Renal cortex interstitium (tissue), 11 donors: Measurements from ENCODE around the gene NDE1. TPM values are rescaled to one million over a fixed set of nuclear protein-coding genes. Genes with fewer than 3 reads are reported as not detected.

ENCODE experiments used
- DNase-seq, 11 donors: peaks; one replicate each; pipeline ENCODE4 v3.0.0-alpha.2; 2013; ENCODE audit warnings: low read depth in 9 of 11, low spot score in 4 of 11; ENCODE audit errors: extremely low read depth in 1 of 11
- polyA plus RNA-seq, 3 donors: library from polyadenylated mRNA; unstranded; fragments of 120-200 nt; gene quantifications; one replicate each; pipeline ENCODE4 v1.2.1, GENCODE V29; 2013; ENCODE audit not compliant: insufficient read length in 3 of 3

NDE1 gene
- polyA plus RNA-seq, 3 donors: 38.1 to 49.8 (median 43.1) TPM

DNA sequence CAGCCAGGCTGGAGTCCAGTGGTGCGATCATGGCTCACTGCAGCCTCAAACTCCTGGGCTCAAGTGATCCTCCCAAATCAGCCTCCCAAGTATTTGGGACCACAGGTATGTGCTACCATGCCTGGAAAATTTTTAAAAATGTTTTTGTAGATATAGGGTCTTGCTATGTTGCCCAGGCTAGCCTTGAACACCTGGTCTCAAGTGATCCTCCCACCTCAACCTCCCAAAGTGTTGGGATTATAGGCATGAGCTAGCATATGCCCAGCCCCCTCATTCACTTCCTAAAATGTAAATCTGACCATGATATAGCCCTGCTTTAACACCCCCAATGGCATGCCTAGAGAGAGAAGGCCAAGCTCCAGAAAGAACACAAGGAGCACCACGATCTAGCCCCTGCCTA is 98.6 kb downstream of the NDE1 start:
- no peak for DNase-seq

DNA sequence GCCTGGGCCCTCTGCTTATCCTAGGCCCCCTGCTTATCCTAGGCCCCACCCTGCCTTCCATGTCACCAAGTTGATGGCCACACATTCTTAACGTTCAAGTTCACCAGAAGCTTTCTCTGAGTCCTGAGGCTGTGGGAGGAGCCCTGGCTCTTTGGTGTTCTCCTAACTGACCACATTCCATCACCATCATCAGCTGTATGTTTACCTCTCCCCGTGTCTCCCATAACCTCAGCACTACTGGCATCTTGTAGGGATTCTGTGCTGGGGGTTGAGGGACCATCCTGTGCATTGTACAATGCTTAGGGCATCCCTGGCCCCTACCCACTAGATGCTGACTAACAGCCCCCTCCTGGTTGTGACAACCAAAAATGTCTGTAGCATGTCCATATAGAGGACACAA is 99.3 kb downstream of the NDE1 start:
- DNase-seq: no peak

DNA sequence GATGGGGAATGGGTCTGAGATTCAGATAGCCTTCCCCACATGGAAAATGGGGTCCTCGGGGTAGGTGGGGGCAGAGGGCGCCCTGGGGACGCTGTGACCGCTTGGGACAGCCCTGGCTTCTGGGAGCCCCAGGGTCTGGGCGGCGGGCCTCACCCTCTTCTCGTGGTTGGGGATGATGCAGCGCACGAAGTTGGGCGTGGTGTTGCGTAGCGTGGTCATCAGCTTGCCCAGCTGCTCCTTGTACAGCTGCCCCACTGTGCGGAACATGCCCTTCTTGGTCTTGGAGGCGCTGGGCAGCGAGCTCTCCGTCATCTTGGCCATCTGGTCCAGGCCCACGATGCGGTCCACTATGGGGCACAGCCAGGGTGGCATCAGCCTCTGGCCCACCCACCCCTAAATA is 99.9 kb downstream of the NDE1 start:
- DNase-seq: no peak

DNA sequence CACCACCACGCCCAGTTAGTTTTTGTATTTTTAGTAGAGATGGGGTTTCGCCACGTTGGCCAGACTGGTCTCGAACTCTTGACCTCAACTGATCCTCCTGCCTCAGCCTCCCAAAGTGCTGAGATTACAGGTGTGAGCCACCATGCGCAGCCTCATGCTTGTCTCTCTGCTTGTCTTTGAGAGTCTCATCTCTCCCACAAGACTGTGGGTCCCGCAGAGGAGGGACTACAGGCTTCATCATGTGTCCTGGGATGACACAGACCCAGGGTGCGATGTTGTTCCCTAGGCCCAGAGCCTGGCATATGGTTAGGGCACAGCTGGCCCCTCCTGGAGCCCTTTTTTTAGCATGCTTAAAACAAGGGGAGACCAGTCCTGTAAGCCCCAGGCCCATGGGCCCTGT is 101.9 kb downstream of the NDE1 start:
- no peak for DNase-seq

DNA sequence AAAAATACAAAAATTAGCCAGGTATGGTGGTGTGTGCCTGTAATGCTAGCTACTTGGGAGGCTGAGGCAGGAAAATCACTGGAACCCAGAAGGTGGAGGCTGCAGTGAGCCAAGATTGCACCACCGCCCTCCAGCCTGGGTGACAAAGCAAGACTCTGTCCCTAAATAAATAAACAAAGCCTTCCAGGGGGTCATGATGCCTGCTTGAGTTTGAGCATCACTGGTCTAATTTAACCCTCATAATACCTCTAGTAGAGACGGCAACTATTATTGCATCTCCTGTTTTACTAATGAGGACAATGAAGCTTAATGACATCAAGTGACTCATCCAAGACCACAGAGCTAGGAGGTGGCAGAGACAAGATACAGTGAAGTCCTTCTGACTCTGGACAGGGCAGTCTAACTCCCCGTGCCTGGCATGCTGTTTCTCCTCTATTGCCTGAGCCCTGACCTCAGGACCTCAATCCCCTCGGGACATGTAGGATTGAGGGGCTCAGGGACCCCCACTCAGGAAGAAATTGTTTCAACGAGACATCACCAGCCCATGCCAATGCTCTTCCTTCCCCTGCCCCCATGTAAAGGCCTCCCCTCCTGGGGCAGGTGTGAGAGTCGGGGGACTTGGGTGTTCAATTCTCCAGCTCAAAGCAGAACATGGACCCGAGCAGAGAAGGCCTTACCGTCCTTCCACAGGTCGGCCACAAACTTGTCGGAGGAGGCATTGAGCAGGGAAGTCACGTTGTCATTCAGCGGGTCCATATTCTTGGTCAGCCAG is 102.9 kb downstream of the NDE1 start:
- DNase-seq: no peak

DNA sequence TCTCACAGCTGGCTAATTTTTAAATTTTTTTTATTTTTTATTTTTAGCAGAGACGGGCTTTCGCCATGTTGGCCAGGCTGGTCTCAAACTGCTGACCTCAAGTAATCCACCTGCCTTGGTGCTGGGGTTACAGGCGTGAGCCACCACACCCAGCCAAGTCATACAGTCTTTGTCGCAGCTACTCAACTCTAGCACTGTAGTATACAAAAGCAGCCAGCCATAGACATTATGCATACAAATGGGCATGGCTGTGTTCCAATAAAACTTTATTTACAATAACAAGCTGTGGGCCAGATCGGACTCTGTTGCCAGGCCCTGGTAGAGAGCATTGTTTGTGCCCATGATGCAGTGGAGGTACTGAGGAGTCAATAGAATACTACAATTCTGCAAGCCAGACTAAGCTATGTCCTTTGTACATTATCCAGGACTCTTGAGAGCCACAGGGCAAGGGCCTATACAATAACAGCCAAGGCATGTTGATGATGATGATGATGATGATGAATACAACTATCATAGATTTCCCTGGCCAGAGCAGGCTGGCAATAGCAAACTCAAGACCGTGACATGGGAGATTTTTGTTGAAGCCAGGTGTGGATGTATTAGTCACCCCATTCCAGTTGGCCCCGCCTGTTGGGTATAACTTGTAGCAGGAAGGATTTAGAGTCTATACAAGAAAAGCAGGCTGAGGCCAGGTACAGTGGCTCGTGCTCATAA is 104.9 kb downstream of the NDE1 start:
- DNase-seq: no peak

DNA sequence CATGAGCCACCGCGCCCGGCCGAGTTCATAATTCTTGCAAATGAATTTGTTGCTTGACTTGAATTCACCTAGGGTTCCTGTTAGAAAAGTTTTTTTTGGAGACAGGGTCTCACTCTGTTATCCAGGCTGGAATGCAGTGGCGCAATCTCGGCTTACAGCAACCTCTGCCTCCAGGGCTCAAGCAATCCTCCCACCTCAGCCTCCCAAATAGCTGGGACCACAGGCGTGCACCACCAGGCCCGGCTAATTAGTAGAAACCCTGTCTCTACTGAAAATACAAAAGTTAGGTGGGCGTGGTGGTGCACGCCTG is 107.0 kb downstream of the NDE1 start:
- DNase-seq: no peak

DNA sequence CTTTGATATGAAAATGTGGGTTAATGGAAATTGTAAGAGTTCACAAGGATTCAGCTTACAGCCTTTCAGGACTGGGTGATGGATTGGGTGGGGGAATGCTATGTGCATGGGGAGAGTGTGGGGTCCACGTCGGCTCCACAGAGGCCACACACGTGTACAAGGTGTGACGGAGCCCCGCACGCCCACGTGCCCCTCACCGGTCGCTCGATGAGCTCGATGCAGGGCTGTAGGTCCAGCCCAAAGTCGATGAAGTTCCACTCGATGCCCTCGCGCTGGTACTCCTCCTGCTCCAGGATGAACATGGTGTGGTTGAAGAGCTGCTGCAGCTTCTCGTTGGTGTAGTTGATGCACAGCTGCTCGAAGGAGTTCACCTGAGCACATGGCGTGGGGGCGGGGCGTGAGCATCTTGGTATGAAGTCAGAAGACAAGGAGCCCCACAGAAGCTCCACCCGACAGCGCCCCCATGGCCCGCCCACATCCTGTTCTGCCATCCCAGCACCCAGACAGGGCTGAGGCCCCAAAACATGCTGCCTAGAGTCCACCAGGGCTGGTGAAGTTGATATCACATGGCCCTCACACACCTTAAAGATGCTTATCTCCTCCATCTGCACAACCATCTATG is 107.7 kb downstream of the NDE1 start:
- DNase-seq: no peak

DNA sequence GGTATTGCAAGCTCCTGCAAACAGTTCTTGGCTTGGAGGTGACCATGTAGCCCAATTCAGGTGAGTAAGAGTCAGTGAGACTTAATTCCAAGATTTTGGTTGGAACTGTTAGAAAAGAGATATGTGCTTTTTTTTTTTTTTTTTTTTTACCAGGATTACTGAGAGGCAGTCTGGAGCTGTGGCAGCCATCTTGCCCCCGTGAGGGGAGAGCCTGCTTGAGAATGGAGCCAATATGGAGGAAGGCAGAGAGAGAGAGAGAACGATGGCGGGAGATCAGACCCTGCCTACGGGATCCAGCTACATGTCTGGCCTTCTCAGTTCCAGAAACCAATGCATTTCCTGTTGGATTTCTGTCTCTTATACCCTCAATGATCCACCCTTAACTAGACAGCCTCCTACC is 109.0 kb downstream of the NDE1 start:
- DNase-seq: no peak

DNA sequence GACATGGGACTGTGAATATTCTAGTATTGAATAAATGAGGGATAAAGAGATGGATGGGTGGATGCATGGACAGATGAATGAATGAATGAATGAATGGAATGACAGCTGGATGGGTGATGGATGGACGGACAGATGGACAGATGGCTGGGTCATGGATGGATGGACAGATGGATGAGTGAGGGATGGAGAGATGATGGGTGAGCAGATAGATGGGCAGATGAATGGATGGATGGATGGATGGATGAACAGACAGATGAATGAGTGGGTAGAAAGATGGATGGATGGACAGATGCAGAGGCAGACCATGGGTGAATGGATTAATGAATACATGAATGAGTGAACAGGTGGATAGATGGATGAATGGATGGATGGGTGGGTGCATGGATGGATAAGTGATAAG is 110.1 kb downstream of the NDE1 start:
- DNase-seq: no peak

DNA sequence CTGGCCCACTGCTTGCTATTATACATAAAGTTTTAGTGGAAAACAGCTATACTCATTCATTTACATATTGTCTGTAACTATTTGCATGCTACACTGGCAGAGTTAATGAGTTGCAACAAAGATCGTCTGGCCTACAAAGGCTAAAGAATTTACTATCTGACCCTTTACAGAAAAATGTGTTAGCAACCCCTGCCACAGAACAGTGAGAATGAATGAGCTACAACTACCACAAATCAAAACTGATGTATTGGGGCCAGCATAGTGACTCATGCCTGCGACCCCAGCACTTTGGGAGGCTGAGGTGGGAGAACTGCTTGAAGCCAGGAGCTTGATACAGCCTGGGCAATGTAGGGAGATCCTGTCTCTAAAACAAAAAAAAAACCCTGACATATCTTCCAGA is 114.1 kb downstream of the NDE1 start:
- no peak for DNase-seq

DNA sequence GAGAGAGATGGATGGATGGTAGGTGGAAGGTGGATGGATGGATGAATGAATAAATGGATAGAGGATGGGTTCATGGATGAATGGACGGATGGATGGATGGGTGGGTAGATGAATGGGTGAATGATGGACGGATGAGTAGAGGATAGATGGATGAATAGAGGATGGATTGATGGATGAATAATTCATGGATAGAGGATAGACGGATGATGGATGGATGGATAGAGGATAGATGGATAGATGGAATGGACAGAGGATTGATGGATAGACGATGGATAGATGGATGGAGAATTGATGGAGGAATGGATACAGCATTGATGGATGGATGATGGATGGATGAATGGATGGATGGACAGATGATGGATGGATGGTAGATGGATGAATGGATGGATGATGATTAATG is 115.1 kb downstream of the NDE1 start:
- DNase-seq: no peak

DNA sequence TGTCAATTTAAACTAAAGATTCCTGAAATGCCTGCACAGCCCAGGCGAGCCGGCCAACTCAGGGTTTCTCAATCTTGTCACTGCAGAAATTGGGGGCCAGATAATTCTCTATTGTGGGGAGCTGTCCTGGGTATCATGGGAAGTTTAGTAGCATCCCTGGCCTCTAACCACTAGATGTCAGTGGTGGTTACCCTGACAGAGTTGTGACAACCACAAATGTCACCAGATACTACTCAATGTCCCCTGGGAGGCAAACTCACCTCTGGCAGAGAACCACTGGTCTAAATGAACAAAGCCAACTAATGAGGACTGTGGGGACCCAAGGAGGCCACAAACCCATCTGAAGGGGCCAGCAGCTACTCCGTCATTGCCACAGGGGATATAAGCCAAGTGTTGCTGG is 115.8 kb downstream of the NDE1 start:
- DNase-seq: peak in 9 of 11 donors; percentile 19 to 55 (median 37)

DNA sequence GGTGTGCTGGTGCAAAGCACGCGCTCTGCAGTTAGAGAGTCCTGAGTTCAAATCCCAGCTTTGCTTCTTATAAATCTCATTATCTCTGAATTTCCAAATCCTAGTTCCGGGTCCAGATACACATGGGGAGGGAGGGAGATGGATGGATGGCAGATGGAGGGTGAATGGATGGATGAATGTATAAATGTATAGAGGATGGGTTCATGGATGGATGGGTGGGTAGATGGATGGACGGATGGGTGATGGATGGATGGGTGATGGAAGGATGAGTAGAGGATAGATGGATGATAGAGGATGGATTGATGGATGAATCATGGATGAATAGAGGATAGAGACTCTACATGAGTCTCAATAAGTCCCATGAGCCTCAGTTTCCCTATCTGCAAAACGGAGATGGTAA is 116.9 kb downstream of the NDE1 start:
- no peak for DNase-seq

DNA sequence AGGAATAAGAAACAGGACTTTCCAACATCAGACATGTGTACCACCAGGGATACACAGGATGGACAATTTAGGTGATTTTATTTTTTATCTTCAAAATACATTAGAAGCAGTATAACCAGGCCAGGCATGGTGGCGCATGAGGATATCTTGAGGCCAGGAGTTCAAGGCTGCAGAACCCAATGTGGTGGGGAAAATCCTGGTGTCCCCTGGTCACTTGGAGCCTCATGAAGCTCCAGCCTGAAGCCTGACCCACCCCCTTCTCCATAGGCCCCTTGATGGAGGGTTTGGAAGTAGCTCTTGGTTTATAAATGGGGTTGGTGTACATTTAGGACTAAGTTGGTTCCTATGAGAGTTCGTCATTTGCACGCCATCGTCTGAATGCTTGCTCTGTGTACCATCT is 118.2 kb downstream of the NDE1 start:
- no peak for DNase-seq

DNA sequence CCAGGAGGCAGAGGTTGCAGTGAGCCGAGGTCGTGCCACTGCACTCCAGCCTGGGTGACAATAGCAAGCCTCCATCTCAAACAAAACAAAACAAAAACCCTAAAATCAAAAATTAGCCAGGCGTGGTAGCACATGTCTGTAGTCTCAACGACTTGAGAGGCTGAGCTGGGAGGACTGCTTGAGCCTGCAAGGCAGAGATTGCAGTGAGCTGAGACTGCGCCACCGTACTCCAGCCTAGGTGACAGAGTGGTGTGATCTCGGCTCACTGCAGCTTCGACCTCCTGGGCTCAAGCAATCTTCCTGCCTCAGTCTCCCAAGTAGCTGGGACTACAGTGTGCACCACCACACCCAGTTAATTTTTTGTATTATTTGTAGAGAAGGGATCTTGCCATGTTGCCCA is 119.2 kb downstream of the NDE1 start:
- DNase-seq: no peak

DNA sequence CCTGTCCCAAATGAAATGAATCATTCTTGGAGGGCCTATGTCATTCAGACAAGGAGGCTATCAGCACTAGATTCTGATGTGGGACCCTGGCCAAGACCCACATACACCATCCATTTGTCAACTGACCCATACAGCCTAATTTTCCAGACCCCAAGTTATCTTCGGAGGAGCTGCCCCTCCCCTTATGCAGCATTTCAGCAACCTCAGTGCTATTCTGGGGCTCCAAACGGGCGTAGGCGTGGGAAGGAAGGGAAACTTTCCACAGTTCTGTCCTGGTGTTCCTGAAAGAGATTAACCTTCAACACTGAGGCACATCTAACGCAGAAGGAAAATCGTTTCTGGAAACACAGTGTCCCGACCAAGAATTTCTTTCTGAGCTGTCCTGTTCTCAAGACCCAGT is 120.1 kb downstream of the NDE1 start:
- peak in 2 of 11 donors; percentile 7 to 14 for DNase-seq

DNA sequence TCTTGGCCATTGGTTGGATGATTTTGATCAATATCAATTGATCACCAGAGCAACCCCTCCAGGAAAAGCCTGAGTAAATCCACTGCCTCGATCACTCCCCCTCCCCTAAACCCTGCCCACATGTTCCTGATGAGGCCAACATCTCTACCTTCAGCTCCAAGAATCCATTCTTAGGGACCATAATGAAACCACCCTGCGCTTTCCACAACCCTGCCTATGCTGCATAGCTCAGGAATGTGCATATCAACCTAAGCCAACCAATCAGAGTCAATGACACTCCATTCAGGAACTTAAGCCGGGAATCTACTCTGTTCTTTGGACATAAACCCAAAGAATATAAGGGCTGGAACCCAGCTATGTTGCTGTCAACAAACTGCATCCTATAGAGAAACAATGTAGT is 120.5 kb downstream of the NDE1 start:
- DNase-seq: no peak

DNA sequence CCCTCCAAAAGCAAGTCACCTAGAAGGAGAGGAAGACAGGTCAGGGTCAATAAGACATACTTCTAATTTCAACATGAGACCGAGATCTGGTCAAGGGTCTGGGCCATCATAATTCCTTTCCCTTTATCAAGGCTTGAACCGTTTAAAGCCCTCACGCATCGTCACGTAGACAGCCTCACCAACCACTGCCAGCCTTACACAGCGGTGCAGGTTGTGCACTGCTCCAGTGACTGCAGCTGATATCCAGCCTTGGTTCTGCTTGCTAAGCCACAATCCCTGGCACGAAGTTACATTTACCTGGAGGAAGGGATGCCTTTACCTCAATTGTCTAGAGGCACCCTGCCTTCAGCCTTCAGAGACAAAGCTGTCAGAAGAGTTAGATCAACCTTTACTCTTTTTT is 121.6 kb downstream of the NDE1 start:
- DNase-seq: no peak

DNA sequence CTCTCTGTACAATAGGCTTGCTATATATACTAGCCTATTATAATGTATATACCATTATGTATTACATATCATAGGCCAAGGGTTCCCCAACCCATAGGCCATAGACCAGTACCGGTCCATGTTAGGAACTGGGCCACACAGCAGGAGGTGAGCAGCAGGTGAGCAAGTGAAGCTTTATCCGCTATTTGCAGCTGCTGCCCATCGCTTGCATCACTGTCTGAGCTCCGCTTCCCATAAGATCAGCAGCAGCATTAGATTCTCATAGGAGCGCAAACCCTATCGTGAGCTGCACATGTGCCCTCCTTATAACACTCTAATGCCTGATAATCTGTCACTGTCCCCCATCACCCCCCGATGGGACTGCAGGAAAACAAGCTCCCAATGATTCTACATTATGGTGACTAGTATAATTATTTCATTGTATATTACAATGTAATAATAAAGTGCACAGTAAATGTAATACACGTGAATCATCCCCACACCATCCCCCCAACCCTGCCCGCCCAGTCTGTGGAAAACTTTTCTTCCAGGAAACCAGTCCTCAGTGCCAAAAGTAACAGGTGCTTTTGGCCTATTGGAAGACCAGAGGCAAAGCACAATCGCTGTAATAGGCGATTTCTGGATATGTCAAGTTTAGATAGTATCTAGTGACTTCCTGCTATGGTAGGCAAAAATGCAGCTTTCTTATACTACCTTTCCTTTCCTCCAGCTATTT is 122.7 kb downstream of the NDE1 start:
- DNase-seq: no peak
